ENCODE measurements around the gene CGNL1. TPM values are rescaled to one million over a fixed set of nuclear protein-coding genes. Genes with fewer than 3 reads are reported as not detected.

CGNL1 gene
- total RNA-seq, 1 experiment from 2014 or later: 34.6 TPM

- Mint-ChIP-seq H3K4me1 (peaks cover 11 to 12% of the 10 kb centered on the region in 2 experiments), H3K4me3 (no peak overlapping the region), H3K27ac (peak overlapping the region in 2 of 3 experiments; percentile 54 to 87; a peak in 3 of 7 replicates), H3K27me3 (ENCODE audit: low read depth) (no peaks in the 10 kb centered on the region), H3K9me3 (no peaks in the 10 kb centered on the region), H3K36me3 (ENCODE audit: insufficient read depth in 1 of 3, low read depth in 3 of 3) (peaks cover 7 to 19% (median 11%) of the 10 kb centered on the region in 3 experiments; a peak in 6 of 7 replicates)
- Histone ChIP-seq H4K8ac (replicated peaks; ENCODE audit: insufficient read length, low read depth, low read length) (no peak overlapping the region), H4K5ac (ENCODE audit: insufficient read length, low read depth, low read length) (no peak overlapping the region), H3K14ac (ENCODE audit: insufficient read depth, low read length) (no peak overlapping the region), H2BK120ac (ENCODE audit: low read depth, low read length, poor library complexity, severe bottlenecking) (no peak overlapping the region), H3K4me2 (ENCODE audit: insufficient read depth, insufficient read length, low read length) (no peak overlapping the region), H4K91ac (ENCODE audit: insufficient read length, low read depth, low read length) (no peak overlapping the region), H3K9ac (ENCODE audit: extremely low read depth, insufficient read length, low read length) (no peak overlapping the region), H2AFZ (ENCODE audit: low read length) (no peak overlapping the region), H2AK5ac (ENCODE audit: insufficient read length, low read length) (no peak overlapping the region), H2BK5ac (ENCODE audit: insufficient read length, low read length) (no peak overlapping the region), H3K79me1 (ENCODE audit: insufficient read depth, low read depth, low read length, poor library complexity, severe bottlenecking) (no peaks in the 10 kb centered on the region), H3K23ac (ENCODE audit: insufficient read length, low read depth, low read length) (no peak overlapping the region), H3K4ac (ENCODE audit: low read depth, low read length) (no peak overlapping the region), H2BK12ac (ENCODE audit: insufficient read length, low read depth, low read length) (no peak overlapping the region), H3T11ph (ENCODE audit: low read length) (no peak overlapping the region), H3K4me1 (ENCODE audit: insufficient read depth, low read length) (no peaks in the 10 kb centered on the region), H3K18ac (ENCODE audit: insufficient read length, low read depth, low read length) (no peak overlapping the region), H4K20me1 (ENCODE audit: control insufficient read depth, insufficient read depth, insufficient read length) (no peaks in the 10 kb centered on the region), H3K9me3 (ENCODE audit: control insufficient read depth, low read depth, low read length) (no peaks in the 10 kb centered on the region), H3K56ac (ENCODE audit: insufficient read length, low read depth, low read length) (no peak overlapping the region), H2BK20ac (ENCODE audit: low read depth, low read length, poor library complexity, severe bottlenecking) (no peak overlapping the region), H3K79me2 (ENCODE audit: insufficient read depth, low read length) (no peaks in the 10 kb centered on the region), H3K27ac (ENCODE audit: insufficient read length, low read depth, low read length) (no peak overlapping the region), H3K23me2 (ENCODE audit: insufficient read length, low read depth, low read length, poor library complexity, severe bottlenecking) (no peaks in the 10 kb centered on the region), H3K27me3 (ENCODE audit: insufficient read depth, low read length) (no peaks in the 10 kb centered on the region), H2BK15ac (ENCODE audit: low read depth, low read length) (no peak overlapping the region)
- no peak for TF ChIP-seq CTCF (conservative IDR thresholded peaks at IDR 0.05)
- DNase-seq: no peak
- no CpG with 5 or more reads among the region's 12 CpGs for WGBS (ENCODE audit: extremely low coverage, insufficient read length, low lambda C conversion rate)
These were observed 35.9 kb downstream of the CGNL1 start for GRCh38 chr15:57411945-57412768.
